GM12874 (cell line): ENCODE measurements around the gene CABP4.

Source experiments
- CTCF ChIP-seq: IDR thresholded peaks from 2 replicates; pipeline ENCODE4 v1.5.1; 2011; ENCODE audit warnings: low read depth, mild to moderate bottlenecking, control low read depth, low read length, moderate library complexity; ENCODE audit not compliant: insufficient read depth

The CABP4 gene

DNA sequence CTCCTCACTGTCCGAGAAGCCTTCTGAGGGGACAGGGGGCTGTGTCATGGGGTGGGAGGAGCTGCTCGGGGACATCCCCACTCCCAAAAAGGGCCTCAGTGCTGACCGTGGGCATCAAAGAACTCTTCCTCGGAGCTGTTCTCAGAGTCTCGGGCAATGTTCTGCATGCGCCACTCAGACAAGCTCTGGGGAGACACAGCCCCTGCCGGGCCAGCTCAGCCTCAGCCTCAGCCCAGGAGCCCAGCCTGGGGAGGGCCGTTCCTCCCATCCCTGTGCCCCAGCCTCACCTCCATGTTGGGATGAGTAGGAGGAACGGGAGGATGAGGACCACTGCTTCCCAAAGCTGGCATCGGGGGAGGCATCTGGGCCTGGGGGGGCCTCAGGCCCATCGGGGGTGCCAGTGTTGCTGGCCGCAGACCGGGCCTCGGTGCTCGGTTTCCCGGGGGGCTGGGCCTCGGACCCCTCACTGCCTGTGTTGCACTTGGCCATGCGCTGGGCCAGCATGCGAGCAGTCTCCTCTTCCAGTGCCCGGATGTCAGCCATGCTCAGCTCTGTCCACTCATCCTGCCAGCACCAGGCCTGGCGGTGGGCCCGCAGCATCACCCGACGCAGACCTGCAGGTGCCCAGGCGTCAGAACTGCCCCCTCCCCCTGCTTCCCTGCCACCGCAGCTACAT lies 44.8 kb downstream of the CABP4 start:
- TF ChIP-seq CTCF: no peak

DNA sequence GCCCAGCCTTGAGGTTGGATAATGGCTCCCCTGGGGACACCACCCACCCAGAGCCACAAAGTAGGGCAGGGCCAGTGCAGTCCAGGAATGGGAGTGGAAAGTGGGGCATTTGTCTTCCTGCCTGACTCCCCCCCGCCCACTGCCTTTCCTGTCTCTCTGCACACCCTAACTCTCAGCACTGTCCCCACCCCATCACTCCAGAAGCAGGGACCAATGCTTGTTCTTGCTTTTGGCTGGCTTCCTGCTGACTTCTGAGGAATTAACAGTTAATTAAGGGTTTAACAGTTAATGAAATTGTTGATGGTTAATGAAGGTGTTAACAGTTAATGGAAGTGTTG lies 45.3 kb downstream of the CABP4 start:
- TF ChIP-seq CTCF: no peak

- TF ChIP-seq CTCF: no peak
Measured at GRCh38 chr11:67500831-67501715, 45.9 kb downstream of the CABP4 start.

- TF ChIP-seq CTCF: no peak
Measured at GRCh38 chr11:67501854-67502253, 46.7 kb downstream of the CABP4 start.

DNA sequence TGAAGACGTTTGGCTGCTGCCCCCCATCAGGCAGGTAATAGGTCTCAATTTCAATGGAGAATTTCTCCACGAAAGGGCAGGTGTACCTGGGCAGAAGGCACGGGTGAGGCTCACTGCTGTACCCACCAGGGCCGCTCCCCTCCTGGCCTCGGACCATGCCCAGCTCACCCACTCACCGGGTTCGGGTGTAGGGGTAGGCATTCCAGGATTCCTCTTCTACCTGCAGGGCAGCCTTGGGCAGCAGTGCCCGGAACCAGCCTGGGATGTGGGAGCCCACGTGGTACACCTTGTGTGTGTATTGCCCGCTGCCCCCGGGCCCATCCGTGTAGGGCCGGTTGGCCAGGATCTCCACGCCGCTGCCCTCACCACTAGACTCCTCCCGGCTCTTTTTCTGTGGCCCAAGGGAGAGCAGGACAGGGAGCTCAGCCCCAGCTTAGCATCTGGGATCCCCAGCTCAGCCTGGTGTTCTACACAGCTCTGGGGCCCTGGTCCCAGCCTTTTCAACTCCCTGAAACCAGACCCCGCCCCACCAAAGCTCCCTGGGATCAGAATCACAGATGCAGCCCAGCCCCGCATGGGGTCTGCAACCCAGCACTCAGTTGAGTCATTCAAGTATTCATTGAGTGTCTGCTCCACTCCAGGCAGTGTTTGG lies 47.3 kb downstream of the CABP4 start:
- TF ChIP-seq CTCF: no peak

- no peak for TF ChIP-seq CTCF
Measured at GRCh38 chr11:67503119-67504004, 48.2 kb downstream of the CABP4 start.
